ENCODE measurements around the gene SHQ1.
"Not testable (repeated sequence)": the region's sequence is repeated elsewhere in the genome, so short reads cannot be mapped to it uniquely, and the experiment has no call there.

DNA sequence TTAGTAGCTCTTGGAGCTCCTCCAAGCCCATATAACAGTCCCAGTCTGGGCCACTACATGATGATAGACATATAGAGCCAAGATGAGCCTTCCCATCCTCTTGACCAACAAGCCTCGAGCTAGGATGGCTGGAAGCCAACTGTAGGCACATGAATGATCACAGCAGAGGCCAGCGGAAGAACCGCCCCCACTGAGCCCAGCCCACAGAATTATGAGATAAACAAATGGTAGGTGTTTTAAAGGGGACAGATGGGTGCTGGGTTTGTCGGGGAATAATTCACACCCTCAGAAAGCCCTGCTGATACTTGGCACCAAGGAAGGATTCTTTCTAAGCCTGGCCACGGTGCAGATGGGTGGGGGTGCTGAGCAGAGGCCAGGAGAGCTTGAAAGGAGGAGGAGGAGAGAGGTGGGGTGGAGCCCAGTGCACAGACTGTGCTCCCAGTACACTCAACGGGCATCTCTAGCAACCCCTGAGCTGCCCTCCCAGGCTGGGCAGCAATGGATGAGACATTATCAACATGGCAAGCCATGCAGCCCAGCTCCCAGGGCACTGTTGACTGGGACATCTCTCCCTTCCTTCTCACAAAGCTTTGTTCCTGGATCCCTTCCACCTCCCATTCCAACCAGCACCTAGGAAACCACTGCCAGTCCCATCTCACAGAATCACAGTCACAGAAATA, 115.4 kb downstream of the SHQ1 start:
- TF ChIP-seq, protein P1, sequence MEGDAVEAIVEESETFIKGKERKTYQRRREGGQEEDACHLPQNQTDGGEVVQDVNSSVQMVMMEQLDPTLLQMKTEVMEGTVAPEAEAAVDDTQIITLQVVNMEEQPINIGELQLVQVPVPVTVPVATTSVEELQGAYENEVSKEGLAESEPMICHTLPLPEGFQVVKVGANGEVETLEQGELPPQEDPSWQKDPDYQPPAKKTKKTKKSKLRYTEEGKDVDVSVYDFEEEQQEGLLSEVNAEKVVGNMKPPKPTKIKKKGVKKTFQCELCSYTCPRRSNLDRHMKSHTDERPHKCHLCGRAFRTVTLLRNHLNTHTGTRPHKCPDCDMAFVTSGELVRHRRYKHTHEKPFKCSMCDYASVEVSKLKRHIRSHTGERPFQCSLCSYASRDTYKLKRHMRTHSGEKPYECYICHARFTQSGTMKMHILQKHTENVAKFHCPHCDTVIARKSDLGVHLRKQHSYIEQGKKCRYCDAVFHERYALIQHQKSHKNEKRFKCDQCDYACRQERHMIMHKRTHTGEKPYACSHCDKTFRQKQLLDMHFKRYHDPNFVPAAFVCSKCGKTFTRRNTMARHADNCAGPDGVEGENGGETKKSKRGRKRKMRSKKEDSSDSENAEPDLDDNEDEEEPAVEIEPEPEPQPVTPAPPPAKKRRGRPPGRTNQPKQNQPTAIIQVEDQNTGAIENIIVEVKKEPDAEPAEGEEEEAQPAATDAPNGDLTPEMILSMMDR (IDR thresholded peaks at IDR 0.05): not testable (repeated sequence)
- not testable (repeated sequence) for TF ChIP-seq POLR2A (IDR thresholded peaks at IDR 0.05)
